ENCODE results near the gene DISP3. TPM values are rescaled to one million over a fixed set of nuclear protein-coding genes. Genes with fewer than 3 reads are reported as not detected.

Gene DISP3
- polyA plus RNA-seq, 3 donors: 0.01 TPM; not detected in 2

- intact Hi-C loops (cut with micrococcal nuclease): no loop called here
- H3K9me3 Mint-ChIP-seq: no peaks in the 10 kb centered on the region
- no peak overlapping the region for H3K27ac ChIP-seq (ENCODE audit: low read depth in 1 of 2, low read length in 2 of 2)
- no CpG with 5 or more reads among the region's 1 CpG for WGBS (ENCODE audit: insufficient coverage)
- no peaks in the 10 kb centered on the region for H3K9me3 ChIP-seq (replicated peaks in 1 of 2; ENCODE audit: control insufficient read depth in 1 of 2, insufficient read depth in 1 of 2, low read length in 2 of 2)
- DNase-seq: no peak
- H3K9ac ChIP-seq (ENCODE audit: insufficient read depth, low read length, poor library complexity, severe bottlenecking): no peak overlapping the region
- no peaks in the 10 kb centered on the region for H3K4me1 Mint-ChIP-seq
- H3K4me2 ChIP-seq (replicated peaks; ENCODE audit: extremely low read depth, low read length, poor library complexity, severe bottlenecking): no peak overlapping the region
- TF ChIP-seq, protein P1, sequence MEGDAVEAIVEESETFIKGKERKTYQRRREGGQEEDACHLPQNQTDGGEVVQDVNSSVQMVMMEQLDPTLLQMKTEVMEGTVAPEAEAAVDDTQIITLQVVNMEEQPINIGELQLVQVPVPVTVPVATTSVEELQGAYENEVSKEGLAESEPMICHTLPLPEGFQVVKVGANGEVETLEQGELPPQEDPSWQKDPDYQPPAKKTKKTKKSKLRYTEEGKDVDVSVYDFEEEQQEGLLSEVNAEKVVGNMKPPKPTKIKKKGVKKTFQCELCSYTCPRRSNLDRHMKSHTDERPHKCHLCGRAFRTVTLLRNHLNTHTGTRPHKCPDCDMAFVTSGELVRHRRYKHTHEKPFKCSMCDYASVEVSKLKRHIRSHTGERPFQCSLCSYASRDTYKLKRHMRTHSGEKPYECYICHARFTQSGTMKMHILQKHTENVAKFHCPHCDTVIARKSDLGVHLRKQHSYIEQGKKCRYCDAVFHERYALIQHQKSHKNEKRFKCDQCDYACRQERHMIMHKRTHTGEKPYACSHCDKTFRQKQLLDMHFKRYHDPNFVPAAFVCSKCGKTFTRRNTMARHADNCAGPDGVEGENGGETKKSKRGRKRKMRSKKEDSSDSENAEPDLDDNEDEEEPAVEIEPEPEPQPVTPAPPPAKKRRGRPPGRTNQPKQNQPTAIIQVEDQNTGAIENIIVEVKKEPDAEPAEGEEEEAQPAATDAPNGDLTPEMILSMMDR (IDR thresholded peaks at IDR 0.05): no peak
- no peaks in the 10 kb centered on the region for H3K4me1 ChIP-seq (ENCODE audit: control insufficient read depth in 1 of 2, insufficient read depth in 2 of 2, low read length in 2 of 2)
- no peak overlapping the region for H3K4me3 ChIP-seq (replicated peaks in 1 of 3; ENCODE audit: low read depth in 2 of 3, low read length in 3 of 3)
- no peaks in the 10 kb centered on the region for H4K20me1 ChIP-seq (ENCODE audit: insufficient read depth, low read length)
- peaks cover 3 to 18% (median 5%) of the 10 kb centered on the region in 3 donors for H3K27me3 Mint-ChIP-seq (ENCODE audit: low read depth in 3 of 3)
- no peak overlapping the region for H3K27ac Mint-ChIP-seq
- H3K36me3 ChIP-seq (replicated peaks in 1 of 2; ENCODE audit: control insufficient read depth in 1 of 2, insufficient read depth in 2 of 2, low read length in 2 of 2): no peaks in the 10 kb centered on the region
- H2AFZ ChIP-seq (ENCODE audit: insufficient read depth, low read depth, low read length, poor library complexity, severe bottlenecking): no peak overlapping the region
- no peak overlapping the region for H3K4me3 Mint-ChIP-seq
- H3K79me2 ChIP-seq (ENCODE audit: insufficient read depth, low read length): no peaks in the 10 kb centered on the region
- no peaks in the 10 kb centered on the region for H3K27me3 ChIP-seq (ENCODE audit: control insufficient read depth in 2 of 2, insufficient read depth in 2 of 2, low read length in 2 of 2)
- no peaks in the 10 kb centered on the region for H3K36me3 Mint-ChIP-seq
These were observed 7.5 kb upstream of the DISP3 start for GRCh38 chr1:11471473-11471872.

- WGBS (ENCODE audit: insufficient coverage): no CpG with 5 or more reads among the region's 2 CpGs
- Mint-ChIP-seq H3K36me3 (no peaks in the 10 kb centered on the region), H3K27me3 (ENCODE audit: low read depth in 3 of 3) (peaks cover 5 to 19% (median 6%) of the 10 kb centered on the region in 3 donors), H3K27ac (no peak overlapping the region), H3K4me1 (no peaks in the 10 kb centered on the region), H3K4me3 (no peak overlapping the region), H3K9me3 (no peaks in the 10 kb centered on the region)
- no peak for DNase-seq
- TF ChIP-seq, protein P1 (IDR thresholded peaks at IDR 0.05): no peak
- Histone ChIP-seq H3K9me3 (replicated peaks in 1 of 2; ENCODE audit: control insufficient read depth in 1 of 2, insufficient read depth in 1 of 2, low read length in 2 of 2) (no peaks in the 10 kb centered on the region), H3K4me2 (replicated peaks; ENCODE audit: extremely low read depth, low read length, poor library complexity, severe bottlenecking) (no peak overlapping the region), H3K79me2 (ENCODE audit: insufficient read depth, low read length) (no peaks in the 10 kb centered on the region), H2AFZ (ENCODE audit: insufficient read depth, low read depth, low read length, poor library complexity, severe bottlenecking) (no peak overlapping the region), H3K36me3 (replicated peaks in 1 of 2; ENCODE audit: control insufficient read depth in 1 of 2, insufficient read depth in 2 of 2, low read length in 2 of 2) (no peaks in the 10 kb centered on the region), H4K20me1 (ENCODE audit: insufficient read depth, low read length) (no peaks in the 10 kb centered on the region), H3K27ac (ENCODE audit: low read depth in 1 of 2, low read length in 2 of 2) (no peak overlapping the region), H3K4me1 (ENCODE audit: control insufficient read depth in 1 of 2, insufficient read depth in 2 of 2, low read length in 2 of 2) (no peaks in the 10 kb centered on the region), H3K4me3 (replicated peaks in 1 of 3; ENCODE audit: low read depth in 2 of 3, low read length in 3 of 3) (no peak overlapping the region), H3K9ac (ENCODE audit: insufficient read depth, low read length, poor library complexity, severe bottlenecking) (no peak overlapping the region), H3K27me3 (ENCODE audit: control insufficient read depth in 2 of 2, insufficient read depth in 2 of 2, low read length in 2 of 2) (peaks cover 0 to under 1% of the 10 kb centered on the region in 2 donors)
- intact Hi-C loops (cut with micrococcal nuclease): no loop called here
These were observed 6.7 kb upstream of the DISP3 start for GRCh38 chr1:11472284-11472683.
